ENCODE measurements around the gene OTUB2. TPM values are rescaled to one million over a fixed set of nuclear protein-coding genes. Genes with fewer than 3 reads are reported as not detected.
A peak's percentile ranks its signal among the peaks of the same experiment; 100 is the strongest.

Gene OTUB2
- total RNA-seq, 1 experiment from 2014 or later = 0.63 TPM

- Histone ChIP-seq H3K4me3 (no peak overlapping the region), H3K36me3 (no peaks in the 10 kb centered on the region), H3K27me3 (no peaks in the 10 kb centered on the region), H3K9me3 (no peaks in the 10 kb centered on the region)
- DNase-seq = no peak
Observed at GRCh38 chr14:94010625-94011024, 15.5 kb upstream of the OTUB2 start.

DNA sequence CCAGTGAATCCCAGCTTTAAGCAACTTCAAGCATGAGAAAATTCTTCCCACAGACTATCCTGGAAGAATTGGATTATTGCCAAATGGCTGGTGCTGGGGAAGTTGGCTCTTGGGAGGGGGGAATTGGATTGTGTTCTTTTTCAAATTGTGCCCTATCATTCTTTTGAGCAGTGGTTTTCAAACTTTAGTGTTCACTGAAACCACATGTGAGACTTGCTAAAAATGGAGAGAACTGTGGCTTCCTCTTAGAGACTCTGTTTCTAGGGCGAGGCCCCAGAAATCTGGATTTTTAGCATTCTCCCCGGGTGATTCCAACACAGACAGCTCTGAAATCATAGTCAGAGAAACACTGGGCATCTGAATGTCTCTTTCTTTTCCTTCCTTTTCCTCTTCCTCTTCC is 14.3 kb upstream of the OTUB2 start:
- H3K9me3 ChIP-seq = no peaks in the 10 kb centered on the region
- no peak for DNase-seq

GRCh38 chr14:94014382-94014781 is 11.8 kb upstream of the OTUB2 start:
- H3K36me3 ChIP-seq = no peaks in the 10 kb centered on the region
- no peak overlapping the region for H3K4me3 ChIP-seq
- H3K27me3 ChIP-seq = no peaks in the 10 kb centered on the region
- H3K9me3 ChIP-seq = no peaks in the 10 kb centered on the region
- no peak for DNase-seq

More for the DNA sequence above, 14.3 kb upstream of the OTUB2 start:
- no peak overlapping the region for H3K4me3 ChIP-seq
- H3K27me3 ChIP-seq = no peaks in the 10 kb centered on the region
- no peaks in the 10 kb centered on the region for H3K36me3 ChIP-seq

DNA sequence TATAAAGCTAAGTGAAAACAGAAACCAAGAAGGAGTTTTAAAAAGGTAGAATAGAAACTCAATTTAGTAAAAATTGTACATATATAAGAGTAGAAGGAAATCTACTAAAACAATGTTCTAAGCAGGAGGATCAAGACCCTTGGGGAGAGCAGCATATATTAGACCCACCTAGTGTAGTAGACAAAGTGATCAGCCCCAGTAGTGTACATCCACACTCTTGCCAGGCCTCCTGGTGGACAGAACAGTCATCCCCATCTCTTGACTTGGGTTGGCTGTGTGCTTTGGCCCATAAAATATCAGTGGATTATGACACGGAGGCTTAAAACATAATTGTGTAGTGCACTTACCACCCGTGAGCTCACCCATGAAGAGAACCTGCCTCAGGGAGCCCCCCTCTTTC is 10.9 kb upstream of the OTUB2 start:
- DNase-seq = no peak
- H3K9me3 ChIP-seq = no peaks in the 10 kb centered on the region
- H3K36me3 ChIP-seq = no peaks in the 10 kb centered on the region
- no peak overlapping the region for H3K4me3 ChIP-seq
- no peaks in the 10 kb centered on the region for H3K27me3 ChIP-seq

- no peaks in the 10 kb centered on the region for H3K9me3 ChIP-seq
- no peaks in the 10 kb centered on the region for H3K27me3 ChIP-seq
- no peak overlapping the region for H3K4me3 ChIP-seq
- H3K36me3 ChIP-seq = no peaks in the 10 kb centered on the region
- DNase-seq = no peak
Observed at GRCh38 chr14:94016446-94016976, 9.6 kb upstream of the OTUB2 start.

GRCh38 chr14:94018308-94018707 is 7.8 kb upstream of the OTUB2 start:
- no peaks in the 10 kb centered on the region for H3K27me3 ChIP-seq
- no peaks in the 10 kb centered on the region for H3K9me3 ChIP-seq
- H3K4me3 ChIP-seq = no peak overlapping the region
- H3K36me3 ChIP-seq = no peaks in the 10 kb centered on the region
- DNase-seq = no peak

GRCh38 chr14:94019329-94019728 is 6.8 kb upstream of the OTUB2 start:
- Histone ChIP-seq H3K36me3 (no peaks in the 10 kb centered on the region), H3K27me3 (no peaks in the 10 kb centered on the region), H3K4me3 (no peak overlapping the region), H3K9me3 (no peaks in the 10 kb centered on the region)
- DNase-seq = no peak

- H3K9me3 ChIP-seq = no peaks in the 10 kb centered on the region
- H3K27me3 ChIP-seq = no peaks in the 10 kb centered on the region
Observed at GRCh38 chr14:94020267-94020666, 5.9 kb upstream of the OTUB2 start.

DNA sequence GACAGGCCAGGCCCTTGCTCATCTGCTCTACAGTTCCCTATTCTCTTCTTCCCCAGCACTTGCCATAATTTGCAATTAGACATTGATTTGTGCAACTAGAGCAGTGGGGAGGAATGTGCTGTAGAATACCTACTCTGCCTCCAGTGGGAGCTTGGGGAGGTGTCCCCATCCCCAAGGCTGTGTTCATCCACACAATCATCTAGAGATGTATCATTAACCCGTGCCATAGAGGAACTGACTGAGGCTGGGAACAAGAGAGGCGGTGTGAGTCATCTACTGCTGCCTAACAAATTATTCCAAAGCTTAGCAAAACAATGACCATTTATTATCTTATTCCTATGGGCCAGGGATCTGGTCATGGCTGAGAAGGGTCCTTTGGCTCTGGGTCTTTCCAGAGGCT is 5.1 kb upstream of the OTUB2 start:
- Histone ChIP-seq H3K27me3 (no peaks in the 10 kb centered on the region), H3K36me3 (no peaks in the 10 kb centered on the region), H3K4me3 (no peak overlapping the region), H3K9me3 (no peaks in the 10 kb centered on the region)
- DNase-seq = peak; percentile 18

More at GRCh38 chr14:94020267-94020666, 5.9 kb upstream of the OTUB2 start:
- H3K36me3 ChIP-seq = no peaks in the 10 kb centered on the region
- no peak overlapping the region for H3K4me3 ChIP-seq
- no peak for DNase-seq

DNA sequence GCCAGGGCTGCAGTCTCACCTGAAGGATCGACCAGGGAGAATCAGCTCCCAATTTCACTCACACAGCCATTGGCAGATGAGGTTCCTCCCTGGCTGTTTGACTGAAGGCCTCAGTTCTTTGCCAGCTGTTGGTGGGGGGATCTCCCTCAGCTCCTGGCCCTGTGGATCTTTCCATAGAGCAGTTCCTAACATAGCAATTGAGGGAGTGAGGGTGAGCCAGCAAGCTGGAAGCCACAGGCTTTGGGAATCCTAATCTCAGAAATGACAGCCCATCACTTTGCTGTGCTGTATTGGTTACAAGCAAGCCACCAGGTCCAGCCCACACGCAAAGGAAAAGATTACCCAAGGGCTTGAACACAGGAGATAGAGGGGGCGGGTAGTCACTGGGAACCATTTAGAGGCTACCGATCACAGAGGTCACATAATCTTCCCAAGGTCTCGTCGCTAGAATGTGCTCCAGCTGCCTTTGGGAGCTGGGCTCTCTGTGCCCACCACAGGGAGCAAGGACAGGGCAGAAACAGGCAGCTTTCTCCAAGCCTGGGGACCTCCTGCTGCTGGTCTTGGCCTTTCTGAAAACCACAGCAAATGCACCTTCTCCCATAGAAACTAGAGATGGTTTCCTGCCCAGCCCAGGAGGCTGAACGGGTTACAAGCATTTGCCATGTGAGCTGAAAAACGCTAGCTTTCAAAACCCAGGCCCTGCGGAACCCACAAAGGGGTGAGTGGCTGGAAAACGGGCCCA is 4.6 kb upstream of the OTUB2 start:
- H3K9me3 ChIP-seq = no peaks in the 10 kb centered on the region
- no peak for DNase-seq
- H3K4me3 ChIP-seq = no peak overlapping the region
- no peaks in the 10 kb centered on the region for H3K27me3 ChIP-seq
- H3K36me3 ChIP-seq = no peaks in the 10 kb centered on the region

DNA sequence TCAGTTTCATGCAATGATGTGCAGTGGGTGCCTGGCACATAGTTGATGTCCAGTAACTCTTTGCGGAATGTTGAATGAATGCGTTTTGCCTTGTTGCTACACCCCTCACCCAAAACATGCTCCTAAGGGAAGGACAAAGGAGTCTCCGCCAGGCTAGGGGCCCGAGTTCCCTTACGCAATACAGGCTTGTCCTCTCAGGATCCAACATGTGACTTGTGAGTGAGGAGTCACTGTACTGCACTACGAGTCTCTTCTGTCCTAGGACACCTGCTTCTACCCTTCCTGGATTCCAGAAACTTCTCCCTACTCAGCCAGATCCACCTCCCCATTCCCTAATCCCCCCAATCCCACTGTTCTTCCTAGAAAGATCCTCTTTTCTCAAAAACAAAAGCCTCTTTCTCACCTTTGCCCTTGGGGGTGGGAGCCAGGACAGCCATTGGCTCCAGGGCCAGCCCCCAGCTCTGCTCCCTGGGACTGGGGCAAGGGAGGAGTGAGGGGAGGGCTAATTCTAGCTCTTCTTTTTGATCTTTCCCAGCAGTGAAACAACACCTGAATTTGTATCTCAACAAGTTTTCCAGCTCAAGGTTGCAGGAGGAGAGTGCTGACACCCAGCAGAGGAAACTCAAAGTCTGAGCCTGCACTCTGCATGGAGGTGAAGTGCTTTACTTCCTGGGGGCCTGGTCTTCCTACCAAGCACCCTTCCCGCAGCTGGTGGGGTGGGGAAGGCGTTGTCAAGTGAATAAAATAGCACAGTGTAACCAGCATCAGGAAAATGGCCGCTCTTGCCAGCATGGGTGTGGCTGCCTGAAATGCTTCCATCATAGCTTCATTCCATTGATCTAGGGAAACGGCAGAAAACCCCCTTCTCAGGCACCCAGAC is 3.4 kb upstream of the OTUB2 start:
- DNase-seq = no peak
- no peaks in the 10 kb centered on the region for H3K27me3 ChIP-seq
- H3K4me3 ChIP-seq = no peak overlapping the region

GRCh38 chr14:94024549-94024948 is 1.6 kb upstream of the OTUB2 start:
- no peak overlapping the region for H3K4me3 ChIP-seq
- H3K9me3 ChIP-seq = no peaks in the 10 kb centered on the region
- H3K27me3 ChIP-seq = no peaks in the 10 kb centered on the region
- DNase-seq = no peak
- no peaks in the 10 kb centered on the region for H3K36me3 ChIP-seq

More for the DNA sequence above, 3.4 kb upstream of the OTUB2 start:
- no peaks in the 10 kb centered on the region for H3K9me3 ChIP-seq
- H3K36me3 ChIP-seq = no peaks in the 10 kb centered on the region

DNA sequence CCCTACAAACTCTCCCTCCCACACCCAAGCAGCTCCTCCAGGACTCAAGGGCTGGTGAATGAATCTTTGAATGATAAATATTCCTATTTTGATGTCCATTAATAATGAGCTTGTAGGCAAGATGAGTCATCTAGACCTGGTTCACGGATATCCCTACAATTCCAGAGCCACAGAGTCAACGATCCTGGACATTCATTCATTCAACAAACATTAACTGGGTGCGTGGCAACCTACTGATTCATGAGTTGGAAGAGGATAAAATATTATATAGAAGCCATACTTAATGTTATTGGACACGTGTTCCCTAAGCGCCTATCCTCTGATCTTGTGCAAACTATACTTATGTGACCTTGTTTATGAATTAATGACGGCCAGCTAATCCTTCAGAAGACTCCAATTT is 420 bp upstream of the OTUB2 start:
- Histone ChIP-seq H3K36me3 (no peaks in the 10 kb centered on the region), H3K27me3 (no peaks in the 10 kb centered on the region), H3K9me3 (no peaks in the 10 kb centered on the region), H3K4me3 (peak overlapping the region; percentile 54)
- no peak for DNase-seq

GRCh38 chr14:94026889-94027469 is 839 bp downstream of the OTUB2 start:
- peak overlapping the region; percentile 54 for H3K4me3 ChIP-seq
- H3K27me3 ChIP-seq = no peaks in the 10 kb centered on the region
- H3K36me3 ChIP-seq = no peaks in the 10 kb centered on the region
- no peak for DNase-seq
- H3K9me3 ChIP-seq = no peaks in the 10 kb centered on the region

DNA sequence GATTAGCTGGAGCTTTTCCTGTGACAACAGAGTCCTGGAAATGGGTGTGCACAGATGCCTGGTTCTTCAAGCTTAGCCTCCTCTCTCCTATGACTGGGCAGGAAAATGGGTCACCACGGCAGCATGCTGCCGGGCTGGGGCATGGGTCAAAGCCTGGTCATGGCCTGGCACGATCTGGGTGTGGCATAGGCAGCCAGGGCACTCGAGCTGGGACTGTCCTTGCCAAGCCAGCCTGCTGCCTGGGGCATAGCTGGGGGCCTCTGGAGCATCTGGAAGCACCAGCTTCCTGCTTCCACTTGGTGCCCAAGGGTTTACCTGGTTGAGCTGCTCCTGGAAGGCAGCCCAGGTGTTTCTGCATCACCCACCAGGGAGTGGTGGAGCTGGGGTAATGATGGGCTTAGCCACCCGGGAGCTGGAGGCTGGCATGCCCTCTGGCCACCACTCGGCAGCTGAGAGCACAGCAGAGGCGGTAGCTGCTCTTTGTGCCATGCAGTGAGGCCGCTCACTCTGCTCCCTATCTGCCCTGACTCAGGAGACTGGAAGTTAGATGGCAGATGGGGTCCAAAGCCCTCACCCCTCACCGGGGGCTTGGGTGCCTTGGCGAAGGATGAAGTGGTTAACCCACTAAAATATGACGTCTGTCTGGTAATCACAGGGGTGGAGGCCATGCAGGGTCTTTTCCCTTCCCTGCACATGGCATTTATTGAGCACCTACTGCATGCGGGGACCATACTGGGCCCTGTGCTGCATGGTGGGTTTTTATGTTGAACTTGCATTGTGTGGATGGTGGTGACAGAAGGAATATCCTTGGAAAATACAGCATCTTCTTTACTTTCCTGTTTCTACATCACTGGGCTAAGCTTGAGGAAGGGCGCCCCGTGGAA is 1.7 kb downstream of the OTUB2 start:
- no peaks in the 10 kb centered on the region for H3K27me3 ChIP-seq
- no peaks in the 10 kb centered on the region for H3K9me3 ChIP-seq
- DNase-seq = peak; percentile 33
- H3K36me3 ChIP-seq = no peaks in the 10 kb centered on the region
- H3K4me3 ChIP-seq = no peak overlapping the region

DNA sequence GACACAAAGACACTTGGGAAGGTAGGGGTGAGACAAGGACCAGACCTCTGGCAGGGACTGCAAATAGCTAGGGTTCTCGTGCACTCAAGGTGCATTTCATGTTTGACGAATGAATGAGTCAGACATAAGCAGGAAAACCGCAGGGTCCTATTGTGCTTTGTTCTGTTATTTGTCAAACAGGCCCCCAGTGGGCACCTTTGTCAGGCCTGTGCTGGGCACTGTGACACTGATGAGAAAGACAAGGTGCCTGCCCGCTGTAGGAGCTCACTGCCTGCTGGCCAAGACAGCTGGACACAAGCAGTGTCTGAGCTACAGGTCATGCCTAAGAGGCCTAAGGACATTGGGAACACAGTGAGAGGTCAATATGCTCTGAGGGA is 2.3 kb downstream of the OTUB2 start:
- Histone ChIP-seq H3K9me3 (no peaks in the 10 kb centered on the region), H3K36me3 (no peaks in the 10 kb centered on the region), H3K4me3 (no peak overlapping the region), H3K27me3 (no peaks in the 10 kb centered on the region)
- DNase-seq = no peak
